ENCODE measurements around the gene FKBP4. TPM values are rescaled to one million over a fixed set of nuclear protein-coding genes. Genes with fewer than 3 reads are reported as not detected.
A peak's percentile ranks its signal among the peaks of the same experiment; 100 is the strongest.

FKBP4 gene
- total RNA-seq (96.3 and 124 TPM in 2 replicates), polyA plus RNA-seq (112 and 129 TPM in 2 replicates)

GRCh38 chr12:2794736-2795289, at the start of gene FKBP4:
FKBP4 (plus strand) TSS chr12:2794970; CDS start chr12:2795140, 170 bp downstream.
- peaks cover 23% of the 10 kb centered on the region for H3K36me3 ChIP-seq
- H3K9me3 ChIP-seq (ENCODE audit: low read depth): no peaks in the 10 kb centered on the region
- no peaks in the 10 kb centered on the region for H3K27me3 ChIP-seq
- DNase-seq (ENCODE audit: low read depth in 1 of 2, low spot score in 1 of 2): peak; percentile 86 to 92
- peaks cover 8% of the 10 kb centered on the region for H3K4me1 ChIP-seq (ENCODE audit: low read depth)
- TF ChIP-seq CTCF (IDR thresholded peaks at IDR 0.05; ENCODE audit: low read depth, low read length): no peak
- H3K4me3 ChIP-seq: peak within 1 kb of the TSS; percentile 71
- H3K27ac ChIP-seq: peak within 1 kb of the TSS; percentile 49

GRCh38 chr12:2745655-2746054, 49.1 kb upstream of the FKBP4 start:
- Histone ChIP-seq H3K36me3 (no peaks in the 10 kb centered on the region), H3K27ac (no peak overlapping the region), H3K4me1 (ENCODE audit: low read depth) (no peaks in the 10 kb centered on the region), H3K4me3 (no peak overlapping the region), H3K27me3 (no peaks in the 10 kb centered on the region), H3K9me3 (ENCODE audit: low read depth) (no peaks in the 10 kb centered on the region)
- TF ChIP-seq CTCF (IDR thresholded peaks at IDR 0.05; ENCODE audit: low read depth, low read length): no peak
- peak in 1 of 2 donors; percentile 8 for DNase-seq (ENCODE audit: low read depth in 1 of 2, low spot score in 1 of 2)

GRCh38 chr12:2749580-2749979, 45.2 kb upstream of the FKBP4 start:
- H3K36me3 ChIP-seq: no peaks in the 10 kb centered on the region
- H3K4me1 ChIP-seq (ENCODE audit: low read depth): no peaks in the 10 kb centered on the region
- no peaks in the 10 kb centered on the region for H3K9me3 ChIP-seq (ENCODE audit: low read depth)
- no peak overlapping the region for H3K4me3 ChIP-seq
- H3K27me3 ChIP-seq: peaks cover 22% of the 10 kb centered on the region
- no peak for TF ChIP-seq CTCF (IDR thresholded peaks at IDR 0.05; ENCODE audit: low read depth, low read length)
- H3K27ac ChIP-seq: no peak overlapping the region
- DNase-seq (ENCODE audit: low read depth in 1 of 2, low spot score in 1 of 2): no peak

- H3K9me3 ChIP-seq (ENCODE audit: low read depth): no peaks in the 10 kb centered on the region
- no peaks in the 10 kb centered on the region for H3K36me3 ChIP-seq
- H3K27me3 ChIP-seq: peaks cover 28% of the 10 kb centered on the region
- no peak for TF ChIP-seq CTCF (IDR thresholded peaks at IDR 0.05; ENCODE audit: low read depth, low read length)
- H3K4me3 ChIP-seq: no peak overlapping the region
- no peak overlapping the region for H3K27ac ChIP-seq
- H3K4me1 ChIP-seq (ENCODE audit: low read depth): no peaks in the 10 kb centered on the region
- DNase-seq (ENCODE audit: low read depth in 1 of 2, low spot score in 1 of 2): no peak
Observed at GRCh38 chr12:2750185-2750584, 44.6 kb upstream of the FKBP4 start.

GRCh38 chr12:2751230-2751629, 43.5 kb upstream of the FKBP4 start:
- TF ChIP-seq CTCF (IDR thresholded peaks at IDR 0.05; ENCODE audit: low read depth, low read length): no peak
- Histone ChIP-seq H3K9me3 (ENCODE audit: low read depth) (no peaks in the 10 kb centered on the region), H3K27ac (no peak overlapping the region), H3K27me3 (peaks cover 28% of the 10 kb centered on the region), H3K4me1 (ENCODE audit: low read depth) (no peaks in the 10 kb centered on the region), H3K4me3 (no peak overlapping the region), H3K36me3 (no peaks in the 10 kb centered on the region)
- no peak for DNase-seq (ENCODE audit: low read depth in 1 of 2, low spot score in 1 of 2)

All from cardiac muscle cell (in vitro differentiated cells and primary cell).